Measurements from ENCODE around the gene HNF1B.

Gene HNF1B

GRCh38 chr17:37717627-37718323, 27.1 kb downstream of the HNF1B start:
- Histone ChIP-seq H3K36me3 (replicated peaks) (no peaks in the 10 kb centered on the region), H3K4me1 (no peaks in the 10 kb centered on the region), H3K27me3 (ENCODE audit: low read depth) (peaks cover 11% of the 10 kb centered on the region; the same call in 1 of the 2 replicates), H3K4me3 (no peak overlapping the region), H3K9me3 (no peaks in the 10 kb centered on the region)
- in situ Hi-C loops (cut with MboI; ENCODE audit: low sequenced_read_pairs), result no loop called here
- DNase-seq (ENCODE audit: low spot score in 2 of 2), result no peak

- no peaks in the 10 kb centered on the region for H3K4me1 ChIP-seq
These were observed 30.0 kb downstream of the HNF1B start for GRCh38 chr17:37714897-37715296.

GRCh38 chr17:37713624-37714023, 31.2 kb downstream of the HNF1B start:
- no peak for DNase-seq (ENCODE audit: low spot score in 2 of 2)
- Histone ChIP-seq H3K9me3 (no peaks in the 10 kb centered on the region), H3K27me3 (ENCODE audit: low read depth) (peaks cover 12% of the 10 kb centered on the region; the same call in 1 of the 2 replicates), H3K36me3 (replicated peaks) (no peaks in the 10 kb centered on the region), H3K4me3 (no peak overlapping the region), H3K4me1 (no peaks in the 10 kb centered on the region)
- in situ Hi-C loops (cut with MboI; ENCODE audit: low sequenced_read_pairs), result no loop called here

More at GRCh38 chr17:37714897-37715296, 30.0 kb downstream of the HNF1B start:
- in situ Hi-C loops (cut with MboI; ENCODE audit: low sequenced_read_pairs), result no loop called here
- H3K27me3 ChIP-seq (ENCODE audit: low read depth), result peaks cover 11% of the 10 kb centered on the region; the same call in 1 of the 2 replicates
- no peak for DNase-seq (ENCODE audit: low spot score in 2 of 2)
- no peak overlapping the region for H3K4me3 ChIP-seq
- H3K9me3 ChIP-seq, result no peaks in the 10 kb centered on the region
- H3K36me3 ChIP-seq (replicated peaks), result no peaks in the 10 kb centered on the region

- Histone ChIP-seq H3K27me3 (ENCODE audit: low read depth) (peaks cover 14% of the 10 kb centered on the region; the same call in 1 of the 2 replicates), H3K9me3 (no peaks in the 10 kb centered on the region)
- in situ Hi-C loops (cut with MboI; ENCODE audit: low sequenced_read_pairs), result no loop called here
These were observed 31.8 kb downstream of the HNF1B start for GRCh38 chr17:37713028-37713431.

GRCh38 chr17:37711113-37711512, 33.7 kb downstream of the HNF1B start:
- DNase-seq (ENCODE audit: low spot score in 2 of 2), result no peak
- no peaks in the 10 kb centered on the region for H3K9me3 ChIP-seq
- peaks cover 12% of the 10 kb centered on the region; the same call in 1 of the 2 replicates for H3K27me3 ChIP-seq (ENCODE audit: low read depth)
- no peak overlapping the region for H3K4me3 ChIP-seq
- in situ Hi-C loops (cut with MboI; ENCODE audit: low sequenced_read_pairs), result no loop called here
- no peaks in the 10 kb centered on the region for H3K4me1 ChIP-seq
- H3K36me3 ChIP-seq (replicated peaks), result no peaks in the 10 kb centered on the region

More at GRCh38 chr17:37713028-37713431, 31.8 kb downstream of the HNF1B start:
- no peak for DNase-seq (ENCODE audit: low spot score in 2 of 2)
- no peaks in the 10 kb centered on the region for H3K36me3 ChIP-seq (replicated peaks)
- no peak overlapping the region for H3K4me3 ChIP-seq
- H3K4me1 ChIP-seq, result no peaks in the 10 kb centered on the region

GRCh38 chr17:37710344-37710886, 34.4 kb downstream of the HNF1B start:
- DNase-seq (ENCODE audit: low spot score in 2 of 2), result peak; percentile 29 to 46
- no peaks in the 10 kb centered on the region for H3K9me3 ChIP-seq
- no peaks in the 10 kb centered on the region for H3K36me3 ChIP-seq (replicated peaks)
- in situ Hi-C loops (cut with MboI; ENCODE audit: low sequenced_read_pairs), result no loop called here
- no peaks in the 10 kb centered on the region for H3K4me1 ChIP-seq
- H3K4me3 ChIP-seq, result no peak overlapping the region
- H3K27me3 ChIP-seq (ENCODE audit: low read depth), result peaks cover 12% of the 10 kb centered on the region; the same call in 1 of the 2 replicates

GRCh38 chr17:37708616-37709212, 36.1 kb downstream of the HNF1B start:
- Histone ChIP-seq H3K4me1 (no peaks in the 10 kb centered on the region), H3K27me3 (ENCODE audit: low read depth) (peaks cover 7% of the 10 kb centered on the region; the same call in 1 of the 2 replicates), H3K36me3 (replicated peaks) (no peaks in the 10 kb centered on the region), H3K4me3 (no peak overlapping the region), H3K9me3 (no peaks in the 10 kb centered on the region)
- in situ Hi-C loops (cut with MboI; ENCODE audit: low sequenced_read_pairs), result no loop called here
- no peak for DNase-seq (ENCODE audit: low spot score in 2 of 2)

GRCh38 chr17:37708008-37708615, 36.7 kb downstream of the HNF1B start:
- Histone ChIP-seq H3K27me3 (ENCODE audit: low read depth) (peaks cover 5% of the 10 kb centered on the region; the same call in 1 of the 2 replicates), H3K9me3 (no peaks in the 10 kb centered on the region), H3K4me1 (no peaks in the 10 kb centered on the region), H3K36me3 (replicated peaks) (no peaks in the 10 kb centered on the region), H3K4me3 (no peak overlapping the region)
- in situ Hi-C loops (cut with MboI; ENCODE audit: low sequenced_read_pairs), result no loop called here
- DNase-seq (ENCODE audit: low spot score in 2 of 2), result no peak

- H3K4me1 ChIP-seq, result no peaks in the 10 kb centered on the region
- no peak overlapping the region for H3K4me3 ChIP-seq
- in situ Hi-C loops (cut with MboI; ENCODE audit: low sequenced_read_pairs), result no loop called here
- no peaks in the 10 kb centered on the region for H3K36me3 ChIP-seq (replicated peaks)
- DNase-seq (ENCODE audit: low spot score in 2 of 2), result no peak
- 0 out of 2 replicates have a peak, but pooled peaks cover 5% of the 10 kb centered on the region for H3K27me3 ChIP-seq (ENCODE audit: low read depth)
- no peaks in the 10 kb centered on the region for H3K9me3 ChIP-seq
These were observed 38.4 kb downstream of the HNF1B start for GRCh38 chr17:37706446-37706845.

GRCh38 chr17:37702598-37702997, 42.3 kb downstream of the HNF1B start:
- no peaks in the 10 kb centered on the region for H3K36me3 ChIP-seq (replicated peaks)
- in situ Hi-C loops (cut with MboI; ENCODE audit: low sequenced_read_pairs), result no loop called here
- no peak overlapping the region for H3K4me3 ChIP-seq
- no peaks in the 10 kb centered on the region for H3K27me3 ChIP-seq (ENCODE audit: low read depth)
- H3K4me1 ChIP-seq, result no peaks in the 10 kb centered on the region
- H3K9me3 ChIP-seq, result no peaks in the 10 kb centered on the region
- no peak for DNase-seq (ENCODE audit: low spot score in 2 of 2)

GRCh38 chr17:37701496-37701898, 43.4 kb downstream of the HNF1B start:
- no peaks in the 10 kb centered on the region for H3K4me1 ChIP-seq
- DNase-seq (ENCODE audit: low spot score in 2 of 2), result peak in 1 of 2 experiments; percentile 47

GRCh38 chr17:37700881-37701280, 44.0 kb downstream of the HNF1B start:
- DNase-seq (ENCODE audit: low spot score in 2 of 2), result no peak
- Histone ChIP-seq H3K27me3 (ENCODE audit: low read depth) (no peaks in the 10 kb centered on the region), H3K36me3 (replicated peaks) (no peaks in the 10 kb centered on the region), H3K9me3 (no peaks in the 10 kb centered on the region), H3K4me1 (no peaks in the 10 kb centered on the region), H3K4me3 (no peak overlapping the region)
- in situ Hi-C loops (cut with MboI; ENCODE audit: low sequenced_read_pairs), result no loop called here

More at GRCh38 chr17:37701496-37701898, 43.4 kb downstream of the HNF1B start:
- H3K27me3 ChIP-seq (ENCODE audit: low read depth), result no peaks in the 10 kb centered on the region
- in situ Hi-C loops (cut with MboI; ENCODE audit: low sequenced_read_pairs), result no loop called here
- H3K36me3 ChIP-seq (replicated peaks), result no peaks in the 10 kb centered on the region
- no peaks in the 10 kb centered on the region for H3K9me3 ChIP-seq
- H3K4me3 ChIP-seq, result no peak overlapping the region

- Histone ChIP-seq H3K4me3 (no peak overlapping the region), H3K36me3 (replicated peaks) (no peaks in the 10 kb centered on the region), H3K9me3 (peaks cover 3% of the 10 kb centered on the region; the same call in 1 of the 2 replicates), H3K4me1 (no peaks in the 10 kb centered on the region), H3K27me3 (ENCODE audit: low read depth) (no peaks in the 10 kb centered on the region)
- DNase-seq (ENCODE audit: low spot score in 2 of 2), result no peak
- in situ Hi-C loops (cut with MboI; ENCODE audit: low sequenced_read_pairs), result no loop called here
These were observed 45.4 kb downstream of the HNF1B start for GRCh38 chr17:37699285-37699973.

All from HAP-1 (cell line).